Body of pancreas (tissue), 4 donors: ENCODE data around the gene MAP4K3.

Experiments used
- POLR2A ChIP-seq, 3 donors: fragments of 450-650 bp; IDR thresholded peaks; one replicate each; pipeline ENCODE4 v1.6.1; 2016; ENCODE audit warnings: antibody characterized with exemption in 3 of 3, mild to moderate bottlenecking in 2 of 3
- TF ChIP-seq, protein P1 (sequence below), 7 experiments: fragments of 450-650 bp in 4 of 7; fragments of 200-600 bp in 3 of 7; sonication (generic) in 3 of 7; IDR thresholded peaks; one replicate each; pipeline ENCODE4 v1.5.1; 2016 to 2019; ENCODE audit warnings: antibody characterized with exemption in 7 of 7

DNA sequence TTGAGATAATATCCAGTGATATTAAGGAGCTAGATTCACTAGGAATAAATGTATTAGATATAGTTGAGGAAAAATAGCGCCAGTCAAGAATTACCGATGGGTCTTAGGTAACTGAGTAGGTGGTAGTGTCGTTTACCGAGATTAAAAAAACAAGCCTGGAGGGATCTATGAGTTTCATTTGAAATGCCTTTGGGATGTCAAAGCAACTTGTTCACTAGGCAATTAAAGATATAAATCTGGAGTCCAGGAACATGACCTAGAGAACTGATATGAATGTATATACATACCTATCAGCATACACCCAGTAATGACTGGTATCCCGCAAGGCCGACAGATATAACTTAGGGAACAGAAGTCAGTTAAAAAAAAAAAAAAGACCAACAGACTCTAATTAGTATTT, 29.2 kb upstream of the MAP4K3 start:
- TF ChIP-seq POLR2A (IDR thresholded peaks at IDR 0.05): no peak
- TF ChIP-seq, protein P1, sequence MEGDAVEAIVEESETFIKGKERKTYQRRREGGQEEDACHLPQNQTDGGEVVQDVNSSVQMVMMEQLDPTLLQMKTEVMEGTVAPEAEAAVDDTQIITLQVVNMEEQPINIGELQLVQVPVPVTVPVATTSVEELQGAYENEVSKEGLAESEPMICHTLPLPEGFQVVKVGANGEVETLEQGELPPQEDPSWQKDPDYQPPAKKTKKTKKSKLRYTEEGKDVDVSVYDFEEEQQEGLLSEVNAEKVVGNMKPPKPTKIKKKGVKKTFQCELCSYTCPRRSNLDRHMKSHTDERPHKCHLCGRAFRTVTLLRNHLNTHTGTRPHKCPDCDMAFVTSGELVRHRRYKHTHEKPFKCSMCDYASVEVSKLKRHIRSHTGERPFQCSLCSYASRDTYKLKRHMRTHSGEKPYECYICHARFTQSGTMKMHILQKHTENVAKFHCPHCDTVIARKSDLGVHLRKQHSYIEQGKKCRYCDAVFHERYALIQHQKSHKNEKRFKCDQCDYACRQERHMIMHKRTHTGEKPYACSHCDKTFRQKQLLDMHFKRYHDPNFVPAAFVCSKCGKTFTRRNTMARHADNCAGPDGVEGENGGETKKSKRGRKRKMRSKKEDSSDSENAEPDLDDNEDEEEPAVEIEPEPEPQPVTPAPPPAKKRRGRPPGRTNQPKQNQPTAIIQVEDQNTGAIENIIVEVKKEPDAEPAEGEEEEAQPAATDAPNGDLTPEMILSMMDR (IDR thresholded peaks at IDR 0.05): no peak
